Endothelial cell (in vitro differentiated cells): ENCODE measurements around the gene DBN1. TPM values are rescaled to one million over a fixed set of nuclear protein-coding genes. Genes with fewer than 3 reads are reported as not detected.
A peak's percentile ranks its signal among the peaks of the same experiment; 100 is the strongest.

Source experiments
- DNase-seq: peaks from one replicate; pipeline ENCODE4 v3.0.0; 2021; ENCODE audit warnings: low spot score
- H3K27ac Mint-ChIP-seq: one replicate; pipeline ENCODE4 v1.8.0; 2021; ENCODE audit warnings: mixed read lengths, inconsistent platforms; ENCODE audit not compliant: unreplicated experiment
- H3K27me3 Mint-ChIP-seq: one replicate; pipeline ENCODE4 v1.8.0; 2021; ENCODE audit warnings: mild to moderate bottlenecking, moderate library complexity, mixed read lengths, inconsistent platforms; ENCODE audit not compliant: unreplicated experiment
- H3K36me3 Mint-ChIP-seq: one replicate; pipeline ENCODE4 v1.8.0; 2021; ENCODE audit warnings: mild to moderate bottlenecking, low read depth, mixed read lengths, inconsistent platforms; ENCODE audit not compliant: unreplicated experiment
- H3K4me1 Mint-ChIP-seq: one replicate; pipeline ENCODE4 v1.8.0; 2021; ENCODE audit warnings: mild to moderate bottlenecking, mixed read lengths, inconsistent platforms; ENCODE audit not compliant: unreplicated experiment
- H3K4me3 Mint-ChIP-seq: one replicate; pipeline ENCODE4 v1.8.0; 2021; ENCODE audit warnings: mild to moderate bottlenecking, mixed read lengths, inconsistent platforms; ENCODE audit not compliant: unreplicated experiment
- H3K9me3 Mint-ChIP-seq: one replicate; pipeline ENCODE4 v1.8.0; 2021; ENCODE audit warnings: mixed read lengths, inconsistent platforms; ENCODE audit not compliant: unreplicated experiment
- total RNA-seq: library from RNA; stranded (reverse); fragmentation: NEBNext Ultra II Directional; extraction: Animal tissue kit (Norgen Biotek cat#: 25700); gene quantifications from one replicate; pipeline ENCODE4 v1.2.1, GENCODE V29; 2021; ENCODE audit not compliant: unreplicated experiment
- TF ChIP-seq, protein P1 (sequence below): fragments of 200-600 bp; sonication (generic); IDR thresholded peaks from one replicate; pipeline ENCODE4 v1.5.0; 2021; ENCODE audit warnings: antibody characterized with exemption; ENCODE audit not compliant: unreplicated experiment

DBN1 gene
- total RNA-seq, 1 donor from 2014 or later: 315 TPM

DNA sequence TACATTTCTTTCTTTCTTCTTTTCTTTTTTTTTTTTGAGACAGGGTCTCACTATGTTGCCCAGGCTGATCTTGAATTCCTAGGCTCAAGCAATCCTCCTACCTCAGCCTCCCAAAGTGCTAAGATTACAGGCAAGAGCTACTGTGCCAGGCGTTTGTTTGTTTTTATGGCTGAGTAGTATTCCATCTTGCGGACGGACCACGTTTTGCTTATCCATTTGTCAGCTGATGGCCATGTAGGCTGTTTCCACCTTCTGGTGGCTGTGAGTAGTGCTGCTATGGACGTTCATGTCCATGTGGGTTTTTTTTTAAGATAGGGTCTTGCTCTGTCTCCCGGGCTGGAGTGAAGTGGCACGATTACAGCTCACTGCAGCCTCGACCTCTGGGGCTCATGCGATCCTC, 33.7 kb upstream of the DBN1 start:
- H3K27me3 Mint-ChIP-seq: peaks cover 15% of the 10 kb centered on the region
- peak overlapping the region; percentile 84 for H3K27ac Mint-ChIP-seq
- peak overlapping the region; percentile 56 for H3K4me3 Mint-ChIP-seq
- no peaks in the 10 kb centered on the region for H3K9me3 Mint-ChIP-seq
- DNase-seq: no peak
- H3K36me3 Mint-ChIP-seq: peaks cover 38% of the 10 kb centered on the region
- peaks cover 35% of the 10 kb centered on the region for H3K4me1 Mint-ChIP-seq
- TF ChIP-seq, protein P1, sequence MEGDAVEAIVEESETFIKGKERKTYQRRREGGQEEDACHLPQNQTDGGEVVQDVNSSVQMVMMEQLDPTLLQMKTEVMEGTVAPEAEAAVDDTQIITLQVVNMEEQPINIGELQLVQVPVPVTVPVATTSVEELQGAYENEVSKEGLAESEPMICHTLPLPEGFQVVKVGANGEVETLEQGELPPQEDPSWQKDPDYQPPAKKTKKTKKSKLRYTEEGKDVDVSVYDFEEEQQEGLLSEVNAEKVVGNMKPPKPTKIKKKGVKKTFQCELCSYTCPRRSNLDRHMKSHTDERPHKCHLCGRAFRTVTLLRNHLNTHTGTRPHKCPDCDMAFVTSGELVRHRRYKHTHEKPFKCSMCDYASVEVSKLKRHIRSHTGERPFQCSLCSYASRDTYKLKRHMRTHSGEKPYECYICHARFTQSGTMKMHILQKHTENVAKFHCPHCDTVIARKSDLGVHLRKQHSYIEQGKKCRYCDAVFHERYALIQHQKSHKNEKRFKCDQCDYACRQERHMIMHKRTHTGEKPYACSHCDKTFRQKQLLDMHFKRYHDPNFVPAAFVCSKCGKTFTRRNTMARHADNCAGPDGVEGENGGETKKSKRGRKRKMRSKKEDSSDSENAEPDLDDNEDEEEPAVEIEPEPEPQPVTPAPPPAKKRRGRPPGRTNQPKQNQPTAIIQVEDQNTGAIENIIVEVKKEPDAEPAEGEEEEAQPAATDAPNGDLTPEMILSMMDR: peak; percentile 52

DNA sequence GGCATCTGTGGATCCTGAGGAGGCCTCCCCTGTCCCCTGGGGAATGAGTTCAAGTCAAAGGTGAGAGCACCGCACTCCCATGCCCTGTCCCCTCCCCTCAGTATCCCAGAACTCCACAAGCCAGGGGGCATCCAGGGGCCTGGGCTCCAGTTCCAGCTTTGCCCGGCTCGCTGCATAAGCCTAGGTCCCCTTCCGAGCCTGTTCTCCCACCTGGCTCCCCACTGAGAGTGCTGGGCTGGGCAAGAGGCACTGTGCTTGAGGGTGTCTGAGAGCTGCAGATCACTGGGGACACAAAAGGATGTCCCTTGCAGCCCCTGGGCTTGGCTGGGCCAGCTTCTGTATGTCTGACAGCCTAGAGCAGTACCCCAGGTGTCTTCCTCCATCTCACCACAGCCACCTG, 31.6 kb upstream of the DBN1 start:
- Mint-ChIP-seq H3K4me3 (no peak overlapping the region), H3K4me1 (peaks cover 36% of the 10 kb centered on the region), H3K27ac (peak overlapping the region; percentile 57), H3K9me3 (no peaks in the 10 kb centered on the region), H3K36me3 (peaks cover 29% of the 10 kb centered on the region), H3K27me3 (peaks cover 15% of the 10 kb centered on the region)
- TF ChIP-seq, protein P1: no peak
- DNase-seq: no peak

- H3K36me3 Mint-ChIP-seq: peaks cover 29% of the 10 kb centered on the region
- no peak for DNase-seq
- no peak overlapping the region for H3K4me3 Mint-ChIP-seq
- no peak overlapping the region for H3K27ac Mint-ChIP-seq
- TF ChIP-seq, protein P1: no peak
- peaks cover 29% of the 10 kb centered on the region for H3K4me1 Mint-ChIP-seq
- H3K27me3 Mint-ChIP-seq: peaks cover 14% of the 10 kb centered on the region
- H3K9me3 Mint-ChIP-seq: no peaks in the 10 kb centered on the region
Measured at GRCh38 chr5:177504086-177505056, 30.9 kb upstream of the DBN1 start.

- no peaks in the 10 kb centered on the region for H3K9me3 Mint-ChIP-seq
- DNase-seq: no peak
- H3K4me1 Mint-ChIP-seq: peaks cover 27% of the 10 kb centered on the region
- peaks cover 14% of the 10 kb centered on the region for H3K27me3 Mint-ChIP-seq
- TF ChIP-seq, protein P1: no peak
- H3K27ac Mint-ChIP-seq: no peak overlapping the region
- no peak overlapping the region for H3K4me3 Mint-ChIP-seq
- peaks cover 29% of the 10 kb centered on the region for H3K36me3 Mint-ChIP-seq
Measured at GRCh38 chr5:177503351-177504085, 30.1 kb upstream of the DBN1 start.

GRCh38 chr5:177502886-177503285, 29.5 kb upstream of the DBN1 start:
- Mint-ChIP-seq H3K27me3 (peaks cover 17% of the 10 kb centered on the region), H3K4me3 (peak overlapping the region; percentile 74), H3K4me1 (peaks cover 30% of the 10 kb centered on the region), H3K9me3 (no peaks in the 10 kb centered on the region), H3K36me3 (peaks cover 28% of the 10 kb centered on the region), H3K27ac (no peak overlapping the region)
- TF ChIP-seq, protein P1: no peak
- DNase-seq: no peak
